GM19463 (cell line): Measurements from ENCODE around the gene MED25.

Source experiments
- ATAC-seq: cut with Tn5 transposase; IDR thresholded peaks from one replicate; pipeline ENCODE4 v1.9.1; 2021; ENCODE audit warnings: mild to moderate bottlenecking, moderate library complexity; ENCODE audit not compliant: unreplicated experiment

MED25 gene

GRCh38 chr19:49855676-49856573, 37.8 kb downstream of the MED25 start:
- ATAC-seq = no peak

GRCh38 chr19:49856574-49857021, 38.5 kb downstream of the MED25 start:
- ATAC-seq = no peak

GRCh38 chr19:49857061-49857837, 39.2 kb downstream of the MED25 start:
- ATAC-seq = no peak

- ATAC-seq = no peak
These were observed 39.7 kb downstream of the MED25 start for GRCh38 chr19:49857838-49858087.

- no peak for ATAC-seq
These were observed 40.2 kb downstream of the MED25 start for GRCh38 chr19:49858088-49858985.

GRCh38 chr19:49859682-49860335, 41.7 kb downstream of the MED25 start:
- no peak for ATAC-seq

- ATAC-seq = no peak
These were observed 42.4 kb downstream of the MED25 start for GRCh38 chr19:49860336-49861102.

- ATAC-seq = no peak
These were observed 43.0 kb downstream of the MED25 start for GRCh38 chr19:49861107-49861506.

- no peak for ATAC-seq
These were observed 43.7 kb downstream of the MED25 start for GRCh38 chr19:49861541-49862378.

GRCh38 chr19:49862391-49863253, 44.5 kb downstream of the MED25 start:
- ATAC-seq = no peak

- no peak for ATAC-seq
These were observed 45.3 kb downstream of the MED25 start for GRCh38 chr19:49863254-49863934.

- no peak for ATAC-seq
These were observed 45.8 kb downstream of the MED25 start for GRCh38 chr19:49863935-49864320.

GRCh38 chr19:49864890-49865289, 46.8 kb downstream of the MED25 start:
- ATAC-seq = no peak

GRCh38 chr19:49866933-49867782, 49.1 kb downstream of the MED25 start, which contains the start of gene PNKP:
Gene PNKP (minus strand): TSS chr19:49867576. CDS start chr19:49867204, 372 bp downstream.
- peak; percentile 35 for ATAC-seq

- peak; percentile 8 for ATAC-seq
These were observed 51.0 kb downstream of the MED25 start for GRCh38 chr19:49869009-49869483.
